K562 (cell line): Measurements from ENCODE around the gene FBXO4. TPM values are rescaled to one million over a fixed set of nuclear protein-coding genes. Genes with fewer than 3 reads are reported as not detected.

Source experiments
- ATAC-seq: fragments of 200-7000 bp; cut with Tn5 transposase; 3 replicates; pipeline ENCODE4 v1.9.1; 2020; ENCODE audit warnings: moderate library complexity
- BruUV-seq: library from RNA; stranded (reverse); fragments of 400-500 nt; replicated peaks from 2 replicates; lab custom pipeline; 2021; lab: Mats Ljungman, UMichigan
- CTCF ChIA-PET: fragments of 300-600 bp; formaldehyde crosslinking; extraction: SDS; loops from one replicate; lab custom pipeline; 2021; ENCODE audit warnings: low intra/inter-chr PET ratio; lab: Yijun Ruan, JAX
- POLR2A ChIA-PET: fragments of 300-600, 350-650 bp; sonication (Branson Sonifier 250); formaldehyde crosslinking; extraction: SDS; loops from one replicate; lab custom pipeline; 2021; ENCODE audit warnings: antibody characterized with exemption, inconsistent platforms; lab: Yijun Ruan, JAX
- DNase-seq, 4 experiments: peaks; one replicate each; pipeline versions ENCODE4 v3.0.0 to v3.0.0-alpha.2; 2011 to 2018; ENCODE audit warnings: low spot score in 3 of 4, mixed read lengths in 3 of 4; ENCODE audit errors: extremely low read depth in 1 of 4
- FAIRE-seq: peaks from 2 replicates; lab custom pipeline; 2011; peaks lifted over from hg19 to GRCh38; lab: Jason Lieb, UNC
- H2AFZ ChIP-seq: 2 replicates; pipeline ENCODE4 v1.6.0; 2011; ENCODE audit warnings: low read depth, low read length, control low read depth, inconsistent platforms
- H3K27ac ChIP-seq: fragments of 200-600 bp; 3 replicates; pipeline ENCODE4 v1.8.0; 2011; ENCODE audit warnings: low read depth, mild to moderate bottlenecking, control low read depth, inconsistent platforms, low read length, moderate library complexity, mixed read lengths; ENCODE audit errors: extremely low read depth
- H3K27me3 ChIP-seq, 2 experiments: fragments of 300-600 bp in 1 of 2; 2 replicates in 1 of 2; 3 replicates in 1 of 2; pipeline versions ENCODE4 v1.6.0 to v1.8.0; 2011; ENCODE audit warnings: inconsistent platforms in 2 of 2, low read length in 2 of 2, mild to moderate bottlenecking in 1 of 2, mixed read lengths in 1 of 2, moderate library complexity in 1 of 2; ENCODE audit not compliant: control insufficient read depth in 2 of 2, insufficient read depth in 2 of 2
- H3K36me3 ChIP-seq: fragments of 300-600 bp; 3 replicates; pipeline ENCODE4 v1.8.0; 2011; ENCODE audit warnings: mild to moderate bottlenecking, low read length, inconsistent platforms; ENCODE audit not compliant: control insufficient read depth, insufficient read depth
- H3K4me1 ChIP-seq, 2 experiments: fragments of 200-600 bp in 1 of 2; replicated peaks in 1 of 2; 2 replicates in 1 of 2; 3 replicates in 1 of 2; pipeline versions ENCODE4 v1.5.1 to v1.8.0; 2011; ENCODE audit warnings: inconsistent platforms in 2 of 2, low read length in 2 of 2, mild to moderate bottlenecking in 1 of 2, mixed read lengths in 1 of 2, moderate library complexity in 1 of 2; ENCODE audit not compliant: control insufficient read depth in 2 of 2, insufficient read depth in 2 of 2
- H3K4me2 ChIP-seq: 2 replicates; pipeline ENCODE4 v1.6.1; 2011; ENCODE audit warnings: low read length, control low read depth, inconsistent platforms, mixed read lengths; ENCODE audit not compliant: insufficient read depth
- H3K4me3 ChIP-seq: fragments of 200-600 bp; sonication (generic), shearing (Covaris generic); 2 replicates; pipeline ENCODE4 v1.5.1; 2016; ENCODE audit warnings: control low read depth, inconsistent platforms
- H3K79me2 ChIP-seq: fragments of 200-600 bp; 3 replicates; pipeline ENCODE4 v1.8.0; 2011; ENCODE audit warnings: low read length, inconsistent platforms; ENCODE audit not compliant: control insufficient read depth, insufficient read depth
- H3K9ac ChIP-seq, 2 experiments: 2 replicates each; pipeline versions ENCODE4 v1.6.0 to v1.6.1; 2011; ENCODE audit warnings: low read depth in 2 of 2, low read length in 2 of 2, control low read depth in 1 of 2, inconsistent platforms in 1 of 2, mild to moderate bottlenecking in 1 of 2, mixed read lengths in 1 of 2; ENCODE audit not compliant: insufficient read depth in 1 of 2
- H3K9me1 ChIP-seq: one replicate; pipeline ENCODE4 v1.6.0; 2011; ENCODE audit warnings: inconsistent platforms, mild to moderate bottlenecking, low read length, moderate library complexity; ENCODE audit not compliant: control insufficient read depth, insufficient read depth
- H3K9me3 ChIP-seq: replicated peaks from 2 replicates; pipeline ENCODE4 v1.5.1; 2011; ENCODE audit warnings: low read depth, low read length, inconsistent platforms; ENCODE audit not compliant: control insufficient read depth, insufficient read depth
- H4K20me1 ChIP-seq: replicated peaks from 2 replicates; pipeline ENCODE4 v1.6.1; 2011; ENCODE audit warnings: low read length, inconsistent platforms, mixed read lengths; ENCODE audit not compliant: control insufficient read depth, insufficient read depth
- ATF6 ChIP-seq: sonication (generic); formaldehyde crosslinking; IDR thresholded peaks from 2 replicates; pipeline ENCODE4 v1.4.0; 2020; ENCODE audit warnings: mild to moderate bottlenecking, missing genetic modification reagents
- CBFB ChIP-seq: sonication (generic); formaldehyde crosslinking; IDR thresholded peaks from 2 replicates; pipeline ENCODE4 v1.4.0; 2020; ENCODE audit warnings: mild to moderate bottlenecking, missing genetic modification reagents
- GATAD2A ChIP-seq: fragments of 450-650 bp; IDR thresholded peaks from 2 replicates; pipeline ENCODE4 v1.6.1; 2017
- MYBL2 ChIP-seq, 2 experiments: fragments of 450-650 bp in 1 of 2; sonication (generic) in 1 of 2; formaldehyde crosslinking in 1 of 2; IDR thresholded peaks; 2 replicates each; pipeline versions ENCODE4 v1.6.1 to v1.8.1; 2017 to 2022; ENCODE audit warnings: borderline replicate concordance in 1 of 2, inconsistent platforms in 1 of 2, low read depth in 1 of 2, mild to moderate bottlenecking in 1 of 2, missing genetic modification reagents in 1 of 2, moderate library complexity in 1 of 2
- NUFIP1 ChIP-seq: fragments of 450-650 bp; IDR thresholded peaks from 2 replicates; pipeline ENCODE4 v1.6.1; 2018; ENCODE audit not compliant: partially characterized antibody
- PHB ChIP-seq: fragments of 250-450 bp; sonication (Bioruptor Pico); IDR thresholded peaks from 2 replicates; pipeline ENCODE4 v1.5.0; 2021
- POLR2B ChIP-seq: fragments of 450-650 bp; IDR thresholded peaks from 2 replicates; pipeline ENCODE4 v1.6.1; 2018; ENCODE audit warnings: low read depth; ENCODE audit not compliant: partially characterized antibody
- SFPQ ChIP-seq: fragments of 200-400 bp; formaldehyde crosslinking; IDR thresholded peaks from 2 replicates; pipeline ENCODE4 v1.6.1; 2017; ENCODE audit warnings: mild to moderate bottlenecking, low read depth, low read length, moderate library complexity
- SMARCE1 ChIP-seq: fragments of 450-650 bp; IDR thresholded peaks from 2 replicates; pipeline ENCODE4 v1.7.1; 2016; ENCODE audit warnings: mild to moderate bottlenecking
- TAF7 ChIP-seq: fragments of 450-650 bp; IDR thresholded peaks from 2 replicates; pipeline ENCODE4 v1.6.1; 2016; ENCODE audit warnings: missing genetic modification characterization, missing compliant biosample characterization
- ZFP91 ChIP-seq: sonication (generic); formaldehyde crosslinking; IDR thresholded peaks from 2 replicates; pipeline ENCODE4 v1.8.0; 2022; ENCODE audit warnings: mild to moderate bottlenecking, missing genetic modification reagents
- ZNF121 ChIP-seq: sonication (generic); formaldehyde crosslinking; conservative IDR thresholded peaks from 2 replicates; pipeline ENCODE4 v1.8.0; 2022; ENCODE audit warnings: missing genetic modification reagents
- ZNF511 ChIP-seq: sonication (generic); formaldehyde crosslinking; IDR thresholded peaks from 2 replicates; pipeline ENCODE4 v1.8.0; 2022; ENCODE audit warnings: mild to moderate bottlenecking, missing genetic modification reagents
- ZNF696 ChIP-seq: fragments of 250-450 bp; sonication (Bioruptor Pico); conservative IDR thresholded peaks from 2 replicates; pipeline ENCODE4 v1.4.0; 2020; ENCODE audit warnings: mild to moderate bottlenecking, moderate library complexity
- ZNF778 ChIP-seq: fragments of 450-650 bp; formaldehyde crosslinking; IDR thresholded peaks from 2 replicates; pipeline ENCODE4 v1.4.0; 2020; ENCODE audit warnings: mild to moderate bottlenecking, moderate library complexity
- WGBS: fragments of 100-300 bp; shearing (Covaris generic); methylation state at CpG from one replicate; pipeline ENCODE4 v1.1.6; 2016; ENCODE audit warnings: low coverage, mixed read lengths; ENCODE audit not compliant: insufficient coverage; ENCODE audit errors: missing lambda C conversion rate; 5-methylcytosine and 5-hydroxymethylcytosine counted together
- in situ Hi-C: fragments of 300-500 bp; cut with MboI; formaldehyde crosslinking; loops from 4 replicates; pipeline ENCODE4 v1.15.0; 2018; ENCODE audit warnings: inconsistent platforms, mixed read lengths
- intact Hi-C: fragments of 100-400 bp; cut with micrococcal nuclease; formaldehyde crosslinking; loops from 2 replicates; pipeline ENCODE4 v1.14.2; 2022
- polyA plus RNA-seq, 8 experiments: library from polyadenylated mRNA; depleted of rRNA in 4 of 8; stranded (reverse) in 5 of 8; unstranded in 3 of 8; fragments of >200 nt; fragmentation: Nextera tagmentation in 2 of 8; fragmentation: Illumina TruSeq in 1 of 8; extraction: Ambion mirVana in 2 of 8; extraction: Trizol in 1 of 8; gene quantifications; 2 replicates each; pipeline versions ENCODE4 v1.2.1 to v1.2.3, GENCODE V29; 2011 to 2014; ENCODE audit warnings: inconsistent platforms in 1 of 8, missing spikeins in 1 of 8
- total RNA-seq, 7 experiments: library from RNA; depleted of rRNA in 6 of 7; stranded (reverse); fragments of >200 nt in 6 of 7; fragmentation: Illumina TruSeq in 2 of 7; extraction: Trizol in 2 of 7; gene quantifications; 2 replicates each; pipeline versions ENCODE4 v1.2.1 to v1.2.3, GENCODE V29; 2011 to 2021; ENCODE audit warnings: low replicate concordance in 1 of 7

The FBXO4 gene
- total and polyA plus RNA-seq, 9 of the 15 experiments (the other 6 are each of a cell fraction or from before 2014, with no cell fraction given) = 5.9 to 33.4 (median 19.6) TPM

GRCh38 chr5:41924872-41925554 is at the start of gene FBXO4 (continued):
- TF ChIP-seq ZNF121 (CRISPR knock-in tag) = no peak
- peak; percentile 74 for TF ChIP-seq SMARCE1
- peak; percentile 98 for TF ChIP-seq GATAD2A
- TF ChIP-seq CBFB = peak; percentile 84; the same call in 1 of the 2 replicates
- no peak for TF ChIP-seq ZNF696 (CRISPR knock-in tag)
- peak; percentile 96 for TF ChIP-seq ATF6 (CRISPR knock-in tag)
- peak; percentile 56 for TF ChIP-seq TAF7
- no peak for TF ChIP-seq NUFIP1
- TF ChIP-seq, all 486 proteins: peak for 225

GRCh38 chr5:41876678-41877077 is 48.4 kb upstream of the FBXO4 start:
- no peaks in the 10 kb centered on the region for H3K27me3 ChIP-seq
- BruUV-seq = no TSS peak
- in situ Hi-C loops = no loop called here
- ChIA-PET CTCF (no interaction called here), POLR2A (interaction anchor here (1.6 to 1.7 kb wide), 2 partner anchors 27 to 59 kb away, joined by 3 to 7 read pairs; partner anchors contain the start of gene RIMOC1)
- no peak overlapping the region for H3K4me2 ChIP-seq
- no peaks in the 10 kb centered on the region for H3K9me1 ChIP-seq
- FAIRE-seq (no peak), ATAC-seq (no peak), DNase-seq (no peak)
- no peaks in the 10 kb centered on the region for H3K79me2 ChIP-seq
- H2AFZ ChIP-seq = 0 out of 2 replicates have a peak overlapping the region, but pooled peaks have one; percentile 17
- H3K4me3 ChIP-seq = no peak overlapping the region
- H3K27ac ChIP-seq = no peak overlapping the region
- WGBS = 8% methylated on average over 2 of the region's 2 CpGs
- intact Hi-C loops = no loop called here
- H3K4me1 ChIP-seq = peaks cover 0 to 6% of the 10 kb centered on the region in 2 experiments; a peak in 1 of 5 replicates
- no peaks in the 10 kb centered on the region for H4K20me1 ChIP-seq
- no peak overlapping the region for H3K9ac ChIP-seq
- no peaks in the 10 kb centered on the region for H3K36me3 ChIP-seq
- H3K9me3 ChIP-seq = no peaks in the 10 kb centered on the region
- TF ChIP-seq MYBL2 (IDR thresholded peaks at IDR 0.05; ENCODE audit: low read depth) (no peak), MYBL2 (CRISPR knock-in tag; IDR thresholded peaks at IDR 0.05; ENCODE audit: borderline replicate concordance) (no peak), ZNF778 (CRISPR knock-in tag) (no peak), PHB (no peak), SFPQ (no peak), ZNF511 (CRISPR knock-in tag) (no peak), ZFP91 (CRISPR knock-in tag) (no peak), POLR2B (no peak)
